Activated T-helper 2 cell treated with anti-CD3 and anti-CD28 coated beads, Interferon-gamma antibody, Interleukin-2, Interleukin-4, amounts not matched to agents 10 μg/mL and 5 μg/mL and 100 μg/mL, durations not matched to agents 14 hours and 24 hours and 36 hours (primary cell): ENCODE measurements around the gene RPL19. TPM values are rescaled to one million over a fixed set of nuclear protein-coding genes. Genes with fewer than 3 reads are reported as not detected.

Experiments used
- DNase-seq: peaks from one replicate; pipeline ENCODE4 v3.0.0; 2021; ENCODE audit warnings: low spot score
- H3K27ac Mint-ChIP-seq: one replicate; pipeline ENCODE4 v1.8.0; 2021; ENCODE audit warnings: mixed read lengths
- H3K27me3 Mint-ChIP-seq: one replicate; pipeline ENCODE4 v1.8.0; 2021; ENCODE audit warnings: low read depth, mixed read lengths
- H3K36me3 Mint-ChIP-seq: one replicate; pipeline ENCODE4 v1.8.0; 2021; ENCODE audit warnings: low read depth, mixed read lengths
- H3K4me1 Mint-ChIP-seq: one replicate; pipeline ENCODE4 v1.8.0; 2021; ENCODE audit warnings: low read depth, mixed read lengths
- H3K4me3 Mint-ChIP-seq: one replicate; pipeline ENCODE4 v1.8.0; 2021; ENCODE audit warnings: low read depth, mild to moderate bottlenecking, moderate library complexity, mixed read lengths
- H3K9me3 Mint-ChIP-seq: one replicate; pipeline ENCODE4 v1.8.0; 2021; ENCODE audit warnings: mixed read lengths
- intact Hi-C: fragments of 100-400 bp; cut with micrococcal nuclease; formaldehyde crosslinking; loops from one replicate; pipeline ENCODE4 v1.15.1; 2023
- total RNA-seq: library from RNA; stranded (reverse); gene quantifications from 2 replicates; pipeline ENCODE4 v1.2.3, GENCODE V29; 2022

The RPL19 gene
- total RNA-seq, 1 donor from 2014 or later = 2,339 TPM

- DNase-seq = no peak
- Mint-ChIP-seq H3K4me1 (peaks cover 25% of the 10 kb centered on the region), H3K27ac (no peak overlapping the region), H3K27me3 (no peaks in the 10 kb centered on the region), H3K36me3 (peaks cover 26% of the 10 kb centered on the region), H3K9me3 (no peaks in the 10 kb centered on the region), H3K4me3 (peak overlapping the region; percentile 72)
- intact Hi-C loops = loop anchor here (5.0 kb wide), 1 partner anchor 43 kb away; the partner anchor contains the start of gene PLXDC1
Measured at GRCh38 chr17:39194985-39195524, 5.0 kb upstream of the RPL19 start.

GRCh38 chr17:39195568-39196160, 4.4 kb upstream of the RPL19 start:
- intact Hi-C loops = loop anchor here (5.0 kb wide), 1 partner anchor 43 kb away; the partner anchor contains the start of gene PLXDC1
- H3K4me3 Mint-ChIP-seq = peak overlapping the region; percentile 72
- H3K27ac Mint-ChIP-seq = peak overlapping the region; percentile 10
- H3K36me3 Mint-ChIP-seq = peaks cover 32% of the 10 kb centered on the region
- H3K27me3 Mint-ChIP-seq = no peaks in the 10 kb centered on the region
- DNase-seq = no peak
- peaks cover 25% of the 10 kb centered on the region for H3K4me1 Mint-ChIP-seq
- H3K9me3 Mint-ChIP-seq = no peaks in the 10 kb centered on the region

DNA sequence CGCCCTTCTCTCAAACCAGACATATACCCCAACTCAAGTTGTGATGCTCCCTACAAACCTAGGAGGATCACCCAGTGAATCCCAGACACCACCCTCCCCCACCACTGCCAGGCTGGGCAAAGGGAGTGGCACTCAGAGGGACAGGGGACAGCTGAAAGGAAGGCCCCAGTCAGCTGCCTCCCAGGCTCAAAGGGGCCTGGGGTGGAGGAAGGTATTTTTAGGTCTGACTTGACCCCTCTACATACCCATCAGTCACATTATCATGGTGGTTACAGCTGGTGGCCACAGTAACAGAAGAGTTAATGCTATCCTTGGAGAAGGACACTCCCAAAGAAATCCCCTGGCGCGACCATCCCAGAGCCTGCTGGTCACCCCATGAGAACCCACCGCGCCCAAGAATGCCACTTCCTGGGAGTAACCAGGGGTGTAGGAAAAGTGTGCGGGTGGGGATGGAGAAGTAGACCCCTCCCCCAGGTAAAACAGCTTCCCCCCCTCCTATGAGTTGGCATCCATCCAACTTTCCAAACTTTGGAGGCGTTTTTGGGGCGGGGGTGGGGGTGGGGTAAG, 3.8 kb upstream of the RPL19 start:
- H3K36me3 Mint-ChIP-seq = peaks cover 36% of the 10 kb centered on the region
- peaks cover 29% of the 10 kb centered on the region for H3K4me1 Mint-ChIP-seq
- H3K27me3 Mint-ChIP-seq = no peaks in the 10 kb centered on the region
- peak overlapping the region; percentile 72 for H3K4me3 Mint-ChIP-seq
- intact Hi-C loops = loop anchor here (5.0 kb wide), 1 partner anchor 44 kb away; the partner anchor contains the start of gene PLXDC1
- H3K9me3 Mint-ChIP-seq = no peaks in the 10 kb centered on the region
- no peak for DNase-seq
- peak overlapping the region; percentile 64 for H3K27ac Mint-ChIP-seq

GRCh38 chr17:39196808-39197291, 3.2 kb upstream of the RPL19 start:
- no peaks in the 10 kb centered on the region for H3K27me3 Mint-ChIP-seq
- H3K27ac Mint-ChIP-seq = no peak overlapping the region
- H3K4me1 Mint-ChIP-seq = peaks cover 32% of the 10 kb centered on the region
- intact Hi-C loops = loop anchor here (5.0 kb wide), 1 partner anchor 45 kb away; the partner anchor contains the start of gene PLXDC1
- H3K36me3 Mint-ChIP-seq = peaks cover 38% of the 10 kb centered on the region
- no peak for DNase-seq
- H3K9me3 Mint-ChIP-seq = no peaks in the 10 kb centered on the region
- peak overlapping the region; percentile 82 for H3K4me3 Mint-ChIP-seq

DNA sequence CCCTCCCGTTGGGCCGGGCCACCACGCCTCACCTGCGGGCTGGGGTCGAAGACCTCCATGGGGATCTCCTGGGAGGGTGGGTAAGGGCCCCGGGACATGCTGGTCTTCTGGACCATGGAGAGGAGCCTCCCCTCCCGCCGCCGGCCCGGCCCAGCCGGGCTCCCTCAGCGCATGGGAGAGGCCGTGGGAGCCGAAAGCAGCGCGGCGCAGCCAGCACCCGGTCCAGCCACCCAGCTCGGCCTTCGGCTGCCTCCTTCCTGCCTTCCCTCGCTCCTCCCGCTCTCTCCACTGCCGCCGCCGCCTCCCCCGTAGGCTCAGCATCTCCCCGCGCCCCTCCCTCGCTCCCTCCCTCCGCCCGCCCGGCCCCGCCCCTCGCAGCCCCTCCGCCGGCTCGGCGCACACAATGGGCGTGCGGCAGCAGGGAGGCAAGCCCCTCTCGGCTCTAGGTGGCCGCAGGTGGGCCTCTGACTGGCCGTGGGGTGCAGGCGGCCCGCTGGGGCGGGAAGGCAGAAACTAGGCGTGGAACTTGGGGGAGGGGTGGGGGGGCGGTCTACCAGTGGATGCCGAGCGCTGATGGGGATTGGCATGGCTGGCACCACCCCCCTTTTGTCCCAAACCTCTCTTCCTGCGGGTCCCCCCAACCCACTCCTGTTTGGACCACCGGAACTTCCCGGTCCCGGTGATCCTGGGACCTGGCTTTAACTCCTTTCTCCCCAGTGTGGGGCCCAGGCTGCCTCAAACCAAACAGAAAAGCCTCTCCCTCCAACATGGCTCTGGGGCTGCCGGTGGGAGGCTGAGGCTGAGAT, 2.5 kb upstream of the RPL19 start, which contains the start of gene CACNB1:
CACNB1 (minus strand) TSS at position 290 of the 806 bp plus-strand sequence; CDS start at position 116, 174 bp downstream.
- peaks cover 37% of the 10 kb centered on the region for H3K4me1 Mint-ChIP-seq
- no peaks in the 10 kb centered on the region for H3K27me3 Mint-ChIP-seq
- peak; percentile 66 for DNase-seq
- H3K9me3 Mint-ChIP-seq = no peaks in the 10 kb centered on the region
- H3K36me3 Mint-ChIP-seq = peaks cover 42% of the 10 kb centered on the region
- intact Hi-C loops = loop anchor here (2.0 to 5.0 kb wide), 2 partner anchors 45 to 445 kb away; partner anchors contain the start of genes PLXDC1 and PSMB3
- H3K27ac Mint-ChIP-seq = peak within 1 kb of the TSS; percentile 64
- peak within 1 kb of the TSS; percentile 82 for H3K4me3 Mint-ChIP-seq

DNA sequence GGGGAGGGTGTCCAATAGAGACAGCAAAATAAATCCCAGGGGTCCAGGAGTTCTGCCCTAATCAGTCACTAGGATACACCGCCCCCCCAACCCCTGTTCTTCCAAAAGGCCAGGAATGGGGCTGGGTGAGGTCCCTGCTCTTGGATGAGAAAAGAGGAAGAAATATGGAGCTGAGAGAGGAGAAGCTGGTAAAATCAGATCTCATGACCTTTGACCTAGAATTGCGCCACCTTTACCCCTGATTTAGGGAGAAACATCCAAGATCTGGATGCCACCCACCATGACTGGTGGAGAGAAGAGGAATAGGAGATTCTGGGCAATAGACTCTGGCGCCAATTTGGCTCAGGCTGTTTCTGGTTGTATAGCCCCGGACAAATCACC, 1.9 kb upstream of the RPL19 start:
- Mint-ChIP-seq H3K27me3 (no peaks in the 10 kb centered on the region), H3K4me3 (peak overlapping the region; percentile 82), H3K36me3 (peaks cover 42% of the 10 kb centered on the region), H3K9me3 (no peaks in the 10 kb centered on the region), H3K27ac (peak overlapping the region; percentile 62), H3K4me1 (peaks cover 40% of the 10 kb centered on the region)
- DNase-seq = no peak
- intact Hi-C loops = loop anchor here (2.0 to 5.0 kb wide), 2 partner anchors 46 to 445 kb away; partner anchors contain the start of genes PLXDC1 and PSMB3

GRCh38 chr17:39199820-39200069, 338 bp upstream of the RPL19 start:
- H3K9me3 Mint-ChIP-seq = no peaks in the 10 kb centered on the region
- peaks cover 51% of the 10 kb centered on the region for H3K36me3 Mint-ChIP-seq
- intact Hi-C loops = loop anchor here (2.0 to 5.0 kb wide), 2 partner anchors 47 to 447 kb away; partner anchors contain the start of genes PLXDC1 and PSMB3

GRCh38 chr17:39200957-39201510, 951 bp downstream of the RPL19 start:
- no peaks in the 10 kb centered on the region for H3K9me3 Mint-ChIP-seq
- H3K27ac Mint-ChIP-seq = peak overlapping the region; percentile 98
- H3K4me1 Mint-ChIP-seq = peaks cover 34% of the 10 kb centered on the region
- peak overlapping the region; percentile 96 for H3K4me3 Mint-ChIP-seq
- peaks cover 56% of the 10 kb centered on the region for H3K36me3 Mint-ChIP-seq
- intact Hi-C loops = no loop called here
- DNase-seq = no peak
- H3K27me3 Mint-ChIP-seq = no peaks in the 10 kb centered on the region

More at GRCh38 chr17:39199820-39200069, 338 bp upstream of the RPL19 start:
- peak; percentile 84 for DNase-seq
- Mint-ChIP-seq H3K27me3 (no peaks in the 10 kb centered on the region), H3K27ac (peak overlapping the region; percentile 98), H3K4me3 (peak overlapping the region; percentile 96), H3K4me1 (peaks cover 42% of the 10 kb centered on the region)

GRCh38 chr17:39204245-39204644, 4.2 kb downstream of the RPL19 start:
- peaks cover 45% of the 10 kb centered on the region for H3K4me1 Mint-ChIP-seq
- no peak for DNase-seq
- H3K27ac Mint-ChIP-seq = no peak overlapping the region
- H3K36me3 Mint-ChIP-seq = peaks cover 56% of the 10 kb centered on the region
- no peaks in the 10 kb centered on the region for H3K27me3 Mint-ChIP-seq
- no peak overlapping the region for H3K4me3 Mint-ChIP-seq
- intact Hi-C loops = no loop called here
- H3K9me3 Mint-ChIP-seq = no peaks in the 10 kb centered on the region

DNA sequence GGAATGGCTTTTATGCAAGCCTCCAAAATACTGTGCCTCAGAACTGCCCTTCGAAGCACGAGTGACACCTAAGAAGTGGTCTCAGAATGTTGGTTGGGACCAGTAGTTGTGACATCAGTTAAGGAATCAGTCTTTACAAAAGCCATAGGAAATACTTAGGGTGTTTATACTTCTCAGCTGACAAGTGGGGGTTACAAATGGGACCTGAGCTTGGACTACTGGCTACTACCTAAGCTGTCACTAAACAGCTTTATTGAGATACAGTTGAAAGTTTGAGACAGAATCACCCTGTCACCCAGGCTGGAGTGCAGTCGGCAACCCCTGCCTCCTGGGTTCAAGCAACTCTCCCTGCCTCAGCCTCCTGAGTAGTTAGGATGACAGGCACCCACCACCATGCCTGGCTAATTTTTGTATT, 5.0 kb downstream of the RPL19 start:
- H3K36me3 Mint-ChIP-seq = peaks cover 51% of the 10 kb centered on the region
- H3K27me3 Mint-ChIP-seq = peaks cover 2% of the 10 kb centered on the region
- no peak for DNase-seq
- no peak overlapping the region for H3K27ac Mint-ChIP-seq
- intact Hi-C loops = loop anchor here (5.0 kb wide), 1 partner anchor 257 kb away; the partner anchor contains the start of gene CDK12
- peaks cover 44% of the 10 kb centered on the region for H3K4me1 Mint-ChIP-seq
- H3K9me3 Mint-ChIP-seq = no peaks in the 10 kb centered on the region
- H3K4me3 Mint-ChIP-seq = no peak overlapping the region

- DNase-seq = no peak
- peaks cover 28% of the 10 kb centered on the region for H3K4me1 Mint-ChIP-seq
- intact Hi-C loops = loop anchor here (5.0 kb wide), 1 partner anchor 254 kb away; the partner anchor contains the start of gene CDK12
- H3K9me3 Mint-ChIP-seq = no peaks in the 10 kb centered on the region
- H3K4me3 Mint-ChIP-seq = no peak overlapping the region
- peaks cover 6% of the 10 kb centered on the region for H3K27me3 Mint-ChIP-seq
- no peak overlapping the region for H3K27ac Mint-ChIP-seq
- H3K36me3 Mint-ChIP-seq = peaks cover 21% of the 10 kb centered on the region
Measured at GRCh38 chr17:39208136-39208535, 8.1 kb downstream of the RPL19 start.

- Mint-ChIP-seq H3K27me3 (peaks cover 6% of the 10 kb centered on the region), H3K27ac (no peak overlapping the region), H3K36me3 (peaks cover 14% of the 10 kb centered on the region), H3K4me1 (peaks cover 27% of the 10 kb centered on the region), H3K9me3 (no peaks in the 10 kb centered on the region), H3K4me3 (no peak overlapping the region)
- DNase-seq = no peak
- intact Hi-C loops = loop anchor here (5.0 kb wide), 1 partner anchor 253 kb away; the partner anchor contains the start of gene CDK12
Measured at GRCh38 chr17:39208893-39209292, 8.8 kb downstream of the RPL19 start.
